HepG2 (cell line): Measurements from ENCODE around the gene IQCN. TPM values are rescaled to one million over a fixed set of nuclear protein-coding genes. Genes with fewer than 3 reads are reported as not detected.

Experiments
- polyA plus RNA-seq, 8 experiments: library from polyadenylated mRNA; depleted of rRNA in 3 of 8; stranded (reverse) in 7 of 8; unstranded in 1 of 8; fragments of >200 nt; fragmentation: Illumina TruSeq in 4 of 8; extraction: Trizol in 4 of 8; gene quantifications; 2 replicates each; pipeline versions ENCODE4 v1.2.1 to v1.2.3, GENCODE V29; 2011 to 2016; ENCODE audit warnings: low read depth in 4 of 8, missing spikeins in 1 of 8, mixed read lengths in 1 of 8; ENCODE audit not compliant: insufficient read depth in 1 of 8
- total RNA-seq, 5 experiments: library from RNA; depleted of rRNA; stranded (reverse); fragments of >200 nt; fragmentation: Illumina TruSeq; extraction: Trizol; gene quantifications; 2 replicates each; pipeline ENCODE4 v1.2.3, GENCODE V29; 2016; ENCODE audit warnings: low read depth in 1 of 5
- TF ChIP-seq, protein P1 (sequence below): sonication (generic); formaldehyde crosslinking; IDR thresholded peaks from 2 replicates; pipeline ENCODE4 v1.9.0; 2021; ENCODE audit warnings: mild to moderate bottlenecking, missing genetic modification reagents
- TF ChIP-seq, protein P2 (sequence below): IDR thresholded peaks from 2 replicates; pipeline ENCODE4 v1.6.1; 2016; ENCODE audit warnings: low read depth

Gene IQCN
- total and polyA plus RNA-seq, 2 of the 13 experiments (the other 11 are each of a cell fraction or from before 2014, with no cell fraction given), result 0.04 to 0.18 TPM

DNA sequence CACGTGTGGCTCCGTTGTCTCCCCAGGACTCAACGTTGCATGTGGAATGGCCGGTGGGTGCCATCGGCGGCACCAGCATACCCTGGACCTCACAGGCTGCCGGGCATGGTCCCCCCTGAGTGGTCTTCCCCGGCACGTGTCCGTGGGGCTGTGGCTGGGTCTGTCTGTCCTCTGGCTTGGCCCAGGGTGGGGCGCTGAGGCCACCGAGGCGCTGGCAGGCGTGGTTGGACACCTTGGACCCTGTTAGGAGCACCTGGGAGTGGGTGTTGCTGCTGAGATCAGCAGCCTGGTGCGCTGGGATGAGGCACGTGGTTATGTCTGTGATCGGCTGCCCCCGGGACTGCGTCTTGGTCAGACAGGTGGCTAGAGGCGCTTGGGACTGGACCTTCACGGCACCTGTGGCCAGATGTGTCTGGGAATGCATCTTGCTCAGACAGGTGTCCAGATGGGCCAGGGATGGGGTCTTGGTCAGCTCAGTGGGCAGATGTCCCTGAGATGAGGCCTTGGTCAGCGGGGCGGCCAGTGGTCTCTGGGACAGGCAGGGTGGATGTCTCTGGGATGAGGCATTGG is 9.2 kb downstream of the IQCN start (continued):
- TF ChIP-seq, protein P1, sequence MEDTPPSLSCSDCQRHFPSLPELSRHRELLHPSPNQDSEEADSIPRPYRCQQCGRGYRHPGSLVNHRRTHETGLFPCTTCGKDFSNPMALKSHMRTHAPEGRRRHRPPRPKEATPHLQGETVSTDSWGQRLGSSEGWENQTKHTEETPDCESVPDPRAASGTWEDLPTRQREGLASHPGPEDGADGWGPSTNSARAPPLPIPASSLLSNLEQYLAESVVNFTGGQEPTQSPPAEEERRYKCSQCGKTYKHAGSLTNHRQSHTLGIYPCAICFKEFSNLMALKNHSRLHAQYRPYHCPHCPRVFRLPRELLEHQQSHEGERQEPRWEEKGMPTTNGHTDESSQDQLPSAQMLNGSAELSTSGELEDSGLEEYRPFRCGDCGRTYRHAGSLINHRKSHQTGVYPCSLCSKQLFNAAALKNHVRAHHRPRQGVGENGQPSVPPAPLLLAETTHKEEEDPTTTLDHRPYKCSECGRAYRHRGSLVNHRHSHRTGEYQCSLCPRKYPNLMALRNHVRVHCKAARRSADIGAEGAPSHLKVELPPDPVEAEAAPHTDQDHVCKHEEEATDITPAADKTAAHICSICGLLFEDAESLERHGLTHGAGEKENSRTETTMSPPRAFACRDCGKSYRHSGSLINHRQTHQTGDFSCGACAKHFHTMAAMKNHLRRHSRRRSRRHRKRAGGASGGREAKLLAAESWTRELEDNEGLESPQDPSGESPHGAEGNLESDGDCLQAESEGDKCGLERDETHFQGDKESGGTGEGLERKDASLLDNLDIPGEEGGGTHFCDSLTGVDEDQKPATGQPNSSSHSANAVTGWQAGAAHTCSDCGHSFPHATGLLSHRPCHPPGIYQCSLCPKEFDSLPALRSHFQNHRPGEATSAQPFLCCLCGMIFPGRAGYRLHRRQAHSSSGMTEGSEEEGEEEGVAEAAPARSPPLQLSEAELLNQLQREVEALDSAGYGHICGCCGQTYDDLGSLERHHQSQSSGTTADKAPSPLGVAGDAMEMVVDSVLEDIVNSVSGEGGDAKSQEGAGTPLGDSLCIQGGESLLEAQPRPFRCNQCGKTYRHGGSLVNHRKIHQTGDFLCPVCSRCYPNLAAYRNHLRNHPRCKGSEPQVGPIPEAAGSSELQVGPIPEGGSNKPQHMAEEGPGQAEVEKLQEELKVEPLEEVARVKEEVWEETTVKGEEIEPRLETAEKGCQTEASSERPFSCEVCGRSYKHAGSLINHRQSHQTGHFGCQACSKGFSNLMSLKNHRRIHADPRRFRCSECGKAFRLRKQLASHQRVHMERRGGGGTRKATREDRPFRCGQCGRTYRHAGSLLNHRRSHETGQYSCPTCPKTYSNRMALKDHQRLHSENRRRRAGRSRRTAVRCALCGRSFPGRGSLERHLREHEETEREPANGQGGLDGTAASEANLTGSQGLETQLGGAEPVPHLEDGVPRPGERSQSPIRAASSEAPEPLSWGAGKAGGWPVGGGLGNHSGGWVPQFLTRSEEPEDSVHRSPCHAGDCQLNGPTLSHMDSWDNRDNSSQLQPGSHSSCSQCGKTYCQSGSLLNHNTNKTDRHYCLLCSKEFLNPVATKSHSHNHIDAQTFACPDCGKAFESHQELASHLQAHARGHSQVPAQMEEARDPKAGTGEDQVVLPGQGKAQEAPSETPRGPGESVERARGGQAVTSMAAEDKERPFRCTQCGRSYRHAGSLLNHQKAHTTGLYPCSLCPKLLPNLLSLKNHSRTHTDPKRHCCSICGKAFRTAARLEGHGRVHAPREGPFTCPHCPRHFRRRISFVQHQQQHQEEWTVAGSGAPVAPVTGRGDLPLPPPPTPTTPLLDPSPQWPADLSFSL (CRISPR knock-in tag), result no peak
- TF ChIP-seq, protein P2, sequence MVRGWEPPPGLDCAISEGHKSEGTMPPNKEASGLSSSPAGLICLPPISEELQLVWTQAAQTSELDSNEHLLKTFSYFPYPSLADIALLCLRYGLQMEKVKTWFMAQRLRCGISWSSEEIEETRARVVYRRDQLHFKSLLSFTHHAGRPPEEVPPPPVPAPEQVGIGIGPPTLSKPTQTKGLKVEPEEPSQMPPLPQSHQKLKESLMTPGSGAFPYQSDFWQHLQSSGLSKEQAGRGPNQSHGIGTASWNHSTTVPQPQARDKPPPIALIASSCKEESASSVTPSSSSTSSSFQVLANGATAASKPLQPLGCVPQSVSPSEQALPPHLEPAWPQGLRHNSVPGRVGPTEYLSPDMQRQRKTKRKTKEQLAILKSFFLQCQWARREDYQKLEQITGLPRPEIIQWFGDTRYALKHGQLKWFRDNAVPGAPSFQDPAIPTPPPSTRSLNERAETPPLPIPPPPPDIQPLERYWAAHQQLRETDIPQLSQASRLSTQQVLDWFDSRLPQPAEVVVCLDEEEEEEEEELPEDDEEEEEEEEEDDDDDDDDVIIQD (CRISPR knock-in tag), result no peak
- TF ChIP-seq, all 625 proteins: peak for 0
